OCI-LY7 (cell line): ENCODE data around the gene FREY1. TPM values are rescaled to one million over a fixed set of nuclear protein-coding genes. Genes with fewer than 3 reads are reported as not detected.

Experiments used
- BruUV-seq: library from RNA; stranded (reverse); fragments of 400-500 nt; replicated peaks from 2 replicates; lab custom pipeline; 2021; lab: Mats Ljungman, UMichigan
- CTCF ChIA-PET: fragments of 300-600 bp; sonication (Branson Sonifier 250); formaldehyde crosslinking; loops from one replicate; lab custom pipeline; 2022; ENCODE audit warnings: antibody characterized with exemption; ENCODE audit not compliant: unreplicated experiment; lab: Charles Lee
- POLR2A ChIA-PET: fragments of 300-600 bp; sonication (Branson Sonifier 250); formaldehyde crosslinking; loops from one replicate; lab custom pipeline; 2022; ENCODE audit warnings: antibody characterized with exemption; lab: Charles Lee
- DNase-seq: peaks from one replicate; pipeline ENCODE4 v3.0.0-alpha.2; 2015; ENCODE audit warnings: low spot score
- H2AFZ ChIP-seq: fragments of 200-600 bp; sonication (generic), shearing (Covaris generic); 2 replicates; pipeline ENCODE4 v1.6.1; 2014; ENCODE audit warnings: mild to moderate bottlenecking, antibody characterized with exemption, low read length, moderate library complexity
- H3K27ac ChIP-seq: fragments of 200-600 bp; sonication (generic); 2 replicates; pipeline ENCODE4 v1.5.1; 2014; ENCODE audit warnings: mixed run types, low read depth, mild to moderate bottlenecking, moderate library complexity, low read length, inconsistent platforms; ENCODE audit not compliant: poor library complexity, severe bottlenecking
- H3K36me3 ChIP-seq: fragments of 200-600 bp; sonication (generic); 2 replicates; pipeline ENCODE4 v1.6.1; 2014; ENCODE audit warnings: mild to moderate bottlenecking, antibody characterized with exemption, low read length, moderate library complexity, mixed read lengths; ENCODE audit not compliant: insufficient read depth
- H3K4me1 ChIP-seq: fragments of 200-600 bp; sonication (generic); 2 replicates; pipeline ENCODE4 v1.5.1; 2014; ENCODE audit warnings: mild to moderate bottlenecking, low read length; ENCODE audit not compliant: insufficient read depth, poor library complexity, severe bottlenecking
- H3K4me2 ChIP-seq: fragments of 200-600 bp; sonication (generic); 2 replicates; pipeline ENCODE4 v1.6.1; 2014; ENCODE audit warnings: mild to moderate bottlenecking, low read length
- H3K4me3 ChIP-seq: fragments of 200-600 bp; sonication (generic); 2 replicates; pipeline ENCODE4 v1.5.1; 2014; ENCODE audit warnings: mild to moderate bottlenecking, low read depth, low read length; ENCODE audit not compliant: poor library complexity, severe bottlenecking
- H3K79me2 ChIP-seq: fragments of 200-600 bp; sonication (generic); 2 replicates; pipeline ENCODE4 v1.6.1; 2016; ENCODE audit warnings: low read depth, mild to moderate bottlenecking, low read length, moderate library complexity, mixed read lengths; ENCODE audit not compliant: insufficient read depth
- H3K9me2 ChIP-seq: fragments of 200-600 bp; sonication (generic); 2 replicates; pipeline ENCODE4 v1.6.1; 2016; ENCODE audit warnings: mild to moderate bottlenecking, low read length, mixed read lengths; ENCODE audit not compliant: insufficient read depth
- H3K9me3 ChIP-seq: fragments of 200-600 bp; sonication (generic); 2 replicates; pipeline ENCODE4 v1.6.1; 2014; ENCODE audit warnings: mild to moderate bottlenecking, mixed run types, low read length, mixed read lengths
- H4K20me1 ChIP-seq: fragments of 200-600 bp; sonication (generic); 2 replicates; pipeline ENCODE4 v1.6.1; 2014; ENCODE audit warnings: mild to moderate bottlenecking, antibody characterized with exemption, low read length, moderate library complexity, mixed read lengths; ENCODE audit not compliant: insufficient read depth
- EZH2phosphoT487 ChIP-seq: fragments of 200-600 bp; sonication (generic); IDR thresholded peaks from 2 replicates; pipeline ENCODE4 v1.6.1; 2018; ENCODE audit warnings: low read depth, borderline replicate concordance, mild to moderate bottlenecking, mixed run types, antibody characterized with exemption, low read length, moderate library complexity, mixed read lengths
- intact Hi-C: fragments of 100-400 bp; cut with micrococcal nuclease; formaldehyde crosslinking; loops from one replicate; pipeline ENCODE4 v1.10.0; 2022; ENCODE audit not compliant: unreplicated experiment
- total RNA-seq, 2 experiments: library from RNA; depleted of rRNA in 1 of 2; stranded (reverse); fragments of >200 nt in 1 of 2; shearing (Covaris generic) in 1 of 2; gene quantifications; 2 replicates each; pipeline ENCODE4 v1.2.3, GENCODE V29; 2014 to 2022
- TF ChIP-seq, protein P1 (sequence below): fragments of 200-600 bp; sonication (generic); conservative IDR thresholded peaks from 2 replicates; pipeline ENCODE4 v1.5.1; 2014; ENCODE audit warnings: mild to moderate bottlenecking, antibody characterized with exemption, low read length, moderate library complexity, mixed read lengths

Gene FREY1
- total RNA-seq, 2 experiments from 2014 or later, result 3.3 to 3.7 TPM

DNA sequence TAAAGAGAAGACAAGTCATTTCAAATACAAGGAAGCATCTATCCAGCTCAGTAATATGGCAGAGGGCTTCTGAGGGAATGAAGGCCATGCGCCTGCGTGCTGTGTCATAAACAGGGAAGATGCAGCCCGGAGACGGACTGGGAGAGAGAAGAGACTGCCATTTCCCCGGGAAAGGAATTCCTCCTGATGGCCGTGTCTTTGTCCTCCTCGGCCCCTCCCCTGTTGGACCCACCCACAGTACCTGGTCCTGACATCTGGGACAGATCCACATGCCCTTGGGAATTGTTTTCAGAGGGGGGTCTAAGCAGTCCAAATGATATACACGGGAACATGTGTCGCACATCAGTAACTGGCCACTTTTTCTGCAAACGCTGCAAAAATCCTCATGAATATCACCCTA lies 30.8 kb upstream of the FREY1 start:
- H3K9me2 ChIP-seq, result no peaks in the 10 kb centered on the region
- H3K27ac ChIP-seq, result peak overlapping the region; percentile 63
- TF ChIP-seq EZH2phosphoT487, result no peak
- TF ChIP-seq, protein P1, sequence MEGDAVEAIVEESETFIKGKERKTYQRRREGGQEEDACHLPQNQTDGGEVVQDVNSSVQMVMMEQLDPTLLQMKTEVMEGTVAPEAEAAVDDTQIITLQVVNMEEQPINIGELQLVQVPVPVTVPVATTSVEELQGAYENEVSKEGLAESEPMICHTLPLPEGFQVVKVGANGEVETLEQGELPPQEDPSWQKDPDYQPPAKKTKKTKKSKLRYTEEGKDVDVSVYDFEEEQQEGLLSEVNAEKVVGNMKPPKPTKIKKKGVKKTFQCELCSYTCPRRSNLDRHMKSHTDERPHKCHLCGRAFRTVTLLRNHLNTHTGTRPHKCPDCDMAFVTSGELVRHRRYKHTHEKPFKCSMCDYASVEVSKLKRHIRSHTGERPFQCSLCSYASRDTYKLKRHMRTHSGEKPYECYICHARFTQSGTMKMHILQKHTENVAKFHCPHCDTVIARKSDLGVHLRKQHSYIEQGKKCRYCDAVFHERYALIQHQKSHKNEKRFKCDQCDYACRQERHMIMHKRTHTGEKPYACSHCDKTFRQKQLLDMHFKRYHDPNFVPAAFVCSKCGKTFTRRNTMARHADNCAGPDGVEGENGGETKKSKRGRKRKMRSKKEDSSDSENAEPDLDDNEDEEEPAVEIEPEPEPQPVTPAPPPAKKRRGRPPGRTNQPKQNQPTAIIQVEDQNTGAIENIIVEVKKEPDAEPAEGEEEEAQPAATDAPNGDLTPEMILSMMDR, result no peak
- no peaks in the 10 kb centered on the region for H3K9me3 ChIP-seq
- CTCF ChIA-PET, result no interaction called here
- DNase-seq, result no peak
- no peaks in the 10 kb centered on the region for H4K20me1 ChIP-seq
- H3K4me3 ChIP-seq, result no peak overlapping the region
- POLR2A ChIA-PET, result no interaction called here
- H3K4me2 ChIP-seq, result peak overlapping the region; percentile 63
- no peak overlapping the region for H2AFZ ChIP-seq
- intact Hi-C loops, result no loop called here
- H3K4me1 ChIP-seq, result peaks cover 60% of the 10 kb centered on the region
- no TSS peak for BruUV-seq
- peaks cover 24% of the 10 kb centered on the region for H3K36me3 ChIP-seq
- peaks cover 1% of the 10 kb centered on the region for H3K79me2 ChIP-seq

DNA sequence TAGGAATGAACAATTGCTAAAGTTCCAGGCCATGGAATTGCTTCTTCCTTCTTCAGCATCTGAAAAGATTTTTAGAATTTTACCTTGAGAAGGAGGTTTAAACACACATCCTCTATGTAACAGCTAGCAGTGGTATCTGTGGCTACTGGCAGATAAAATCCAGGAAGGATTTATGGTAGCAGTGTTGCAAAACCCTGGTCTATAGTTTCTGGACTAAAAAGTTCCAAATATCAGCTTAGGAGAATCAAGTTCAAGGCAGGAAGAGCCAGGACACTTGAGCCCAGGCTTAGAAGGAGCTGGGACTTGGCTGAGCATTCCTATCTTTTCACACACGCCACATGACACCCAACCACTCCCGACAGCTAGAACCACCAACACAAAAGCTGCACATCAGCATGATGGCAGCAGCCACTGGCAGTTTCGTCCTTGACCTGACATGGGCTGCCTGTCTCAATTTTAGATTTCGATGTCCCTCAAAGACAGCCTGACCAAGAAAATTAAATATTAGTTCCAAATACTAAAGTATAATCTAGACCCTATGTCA lies 29.5 kb upstream of the FREY1 start:
- H3K9me2 ChIP-seq, result no peaks in the 10 kb centered on the region
- H3K4me2 ChIP-seq, result no peak overlapping the region
- H3K9me3 ChIP-seq, result no peaks in the 10 kb centered on the region
- H3K27ac ChIP-seq, result no peak overlapping the region
- H2AFZ ChIP-seq, result no peak overlapping the region
- ChIA-PET POLR2A (interaction anchor here (0.7 to 1.5 kb wide), 5 partner anchors 9 to 195 kb away, joined by 3 to 4 read pairs (median 3); partner anchors contain the start of gene PEX16), CTCF (no interaction called here)
- H3K36me3 ChIP-seq, result peaks cover 31% of the 10 kb centered on the region
- no peak for DNase-seq
- intact Hi-C loops, result no loop called here
- peaks cover 14% of the 10 kb centered on the region for H3K79me2 ChIP-seq
- peaks cover 72% of the 10 kb centered on the region for H3K4me1 ChIP-seq
- no peaks in the 10 kb centered on the region for H4K20me1 ChIP-seq
- no peak overlapping the region for H3K4me3 ChIP-seq
- BruUV-seq, result no TSS peak
- TF ChIP-seq EZH2phosphoT487, result no peak
- TF ChIP-seq, protein P1, result no peak

DNA sequence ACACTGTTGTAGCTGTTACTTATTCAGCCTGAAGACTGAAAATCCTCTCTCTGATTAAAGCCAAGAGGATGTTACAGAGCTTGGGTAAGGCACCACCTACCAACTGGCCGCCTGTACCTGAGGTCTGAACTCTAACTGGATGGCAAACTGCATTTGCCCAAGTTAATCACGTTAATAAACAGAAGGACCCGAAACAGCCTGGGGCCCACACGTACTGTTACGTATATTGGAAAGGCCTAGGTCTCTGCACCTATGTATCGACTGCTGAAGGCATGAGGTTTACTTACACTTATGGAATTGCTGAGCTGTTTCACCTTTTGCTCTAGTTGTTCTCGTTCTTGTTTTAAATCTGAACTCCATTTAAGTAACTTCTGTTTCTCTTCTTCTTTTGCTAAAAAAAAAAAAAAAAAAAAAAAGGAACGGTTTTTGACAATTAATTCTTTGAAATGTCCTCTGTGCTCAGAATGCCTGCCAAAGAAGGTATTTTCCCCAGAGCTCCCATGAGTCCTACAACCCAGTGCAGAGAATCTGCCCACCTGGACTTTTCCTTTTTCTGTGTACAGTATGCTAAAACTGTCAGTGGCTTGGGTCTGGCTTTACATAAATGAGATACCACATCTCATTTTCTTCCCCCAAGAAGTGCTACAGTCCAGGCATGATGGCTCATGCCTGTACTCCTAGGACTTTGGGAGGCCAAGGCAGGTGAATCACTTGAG lies 28.4 kb upstream of the FREY1 start:
- H2AFZ ChIP-seq, result no peak overlapping the region
- peaks cover 32% of the 10 kb centered on the region for H3K36me3 ChIP-seq
- H3K9me2 ChIP-seq, result no peaks in the 10 kb centered on the region
- H4K20me1 ChIP-seq, result no peaks in the 10 kb centered on the region
- H3K4me2 ChIP-seq, result peak overlapping the region; percentile 86
- no TSS peak for BruUV-seq
- H3K4me1 ChIP-seq, result peaks cover 83% of the 10 kb centered on the region
- POLR2A ChIA-PET, result interaction anchor here (0.5 to 1.5 kb wide), 4 partner anchors 10 to 110 kb away, joined by 3 to 5 read pairs (median 4); partner anchors contain the start of gene PEX16
- no peak for DNase-seq
- TF ChIP-seq EZH2phosphoT487, result no peak
- TF ChIP-seq, protein P1, result no peak
- intact Hi-C loops, result no loop called here
- H3K4me3 ChIP-seq, result no peak overlapping the region
- H3K79me2 ChIP-seq, result peaks cover 19% of the 10 kb centered on the region
- H3K9me3 ChIP-seq, result no peaks in the 10 kb centered on the region
- peak overlapping the region; percentile 53 for H3K27ac ChIP-seq
- CTCF ChIA-PET, result no interaction called here
